IPS DF 4.7 (cell line): ENCODE measurements around the gene NEK10.

Experiments used
- DNase-seq: peaks from one replicate; pipeline ENCODE4 v3.0.0-alpha.2; 2013; ENCODE audit warnings: low spot score; ENCODE audit errors: extremely low read depth

The NEK10 gene

DNA sequence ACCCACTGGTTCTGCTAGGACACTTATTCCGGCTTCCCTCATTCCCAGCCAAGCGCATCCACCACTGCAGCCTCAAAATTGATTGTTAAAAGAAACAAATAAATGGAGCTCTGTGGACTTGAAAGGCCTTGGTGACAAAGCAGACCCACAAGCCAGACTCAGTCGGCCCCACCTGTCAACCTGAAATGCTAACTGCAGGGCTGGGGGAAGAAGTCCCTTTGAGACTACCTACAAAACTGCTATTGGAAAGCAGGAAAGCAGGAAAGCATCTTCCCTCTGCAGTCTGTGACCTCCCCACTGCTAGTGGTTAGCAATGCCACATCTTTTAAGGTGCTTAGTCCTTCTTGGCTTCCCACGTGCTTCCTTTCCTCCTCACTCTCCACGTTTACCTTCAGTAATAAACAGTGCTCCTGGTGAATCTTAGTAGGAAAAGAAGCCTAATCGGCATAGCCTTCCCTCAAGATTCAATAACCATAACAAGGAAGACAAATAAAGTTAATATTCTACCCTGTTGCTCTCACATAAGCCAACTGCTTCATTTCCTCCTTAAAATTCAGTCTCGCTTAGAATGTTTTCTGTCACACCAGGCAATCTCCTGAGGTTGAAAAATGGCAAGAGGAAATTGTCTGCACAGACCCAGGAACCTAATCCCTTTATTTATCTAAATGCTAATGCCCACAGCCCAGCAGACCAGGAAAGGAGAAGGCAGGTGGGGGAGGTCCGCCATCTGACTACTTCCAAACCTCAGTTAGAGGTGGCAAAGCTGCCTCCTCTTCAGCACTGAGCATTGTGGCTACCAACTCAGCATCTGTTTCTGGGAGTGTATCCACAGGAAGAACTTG, 296.2 kb downstream of the NEK10 start:
- DNase-seq, result no peak

DNA sequence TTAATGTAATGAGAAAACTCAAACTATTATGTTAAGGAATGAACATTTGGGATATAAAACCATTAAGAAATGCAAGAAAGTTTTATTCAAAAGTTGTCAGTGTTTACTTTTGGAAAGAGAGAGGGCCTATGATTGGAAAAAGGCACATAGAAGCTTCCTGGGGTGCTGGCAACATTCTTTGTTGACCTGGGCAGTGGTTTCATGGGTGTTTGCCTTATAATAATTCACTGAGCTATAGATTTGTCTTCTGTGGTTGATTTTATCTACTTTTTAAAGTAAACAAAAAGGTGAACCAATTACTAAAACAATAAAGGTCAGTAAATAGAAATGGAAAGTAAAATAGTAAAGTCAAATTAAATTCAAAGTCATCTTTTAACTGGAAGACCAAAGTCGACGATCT, 308.8 kb downstream of the NEK10 start:
- DNase-seq, result no peak
